CD4-positive, alpha-beta T cell treated with Interleukin-2 at 100 ng/mL for 4 hours (primary cell): Measurements from ENCODE around the gene FREM1.

Experiments used
- DNase-seq: peaks from one replicate; pipeline ENCODE4 v3.0.0-alpha.2; 2020; ENCODE audit warnings: low spot score

The FREM1 gene

DNA sequence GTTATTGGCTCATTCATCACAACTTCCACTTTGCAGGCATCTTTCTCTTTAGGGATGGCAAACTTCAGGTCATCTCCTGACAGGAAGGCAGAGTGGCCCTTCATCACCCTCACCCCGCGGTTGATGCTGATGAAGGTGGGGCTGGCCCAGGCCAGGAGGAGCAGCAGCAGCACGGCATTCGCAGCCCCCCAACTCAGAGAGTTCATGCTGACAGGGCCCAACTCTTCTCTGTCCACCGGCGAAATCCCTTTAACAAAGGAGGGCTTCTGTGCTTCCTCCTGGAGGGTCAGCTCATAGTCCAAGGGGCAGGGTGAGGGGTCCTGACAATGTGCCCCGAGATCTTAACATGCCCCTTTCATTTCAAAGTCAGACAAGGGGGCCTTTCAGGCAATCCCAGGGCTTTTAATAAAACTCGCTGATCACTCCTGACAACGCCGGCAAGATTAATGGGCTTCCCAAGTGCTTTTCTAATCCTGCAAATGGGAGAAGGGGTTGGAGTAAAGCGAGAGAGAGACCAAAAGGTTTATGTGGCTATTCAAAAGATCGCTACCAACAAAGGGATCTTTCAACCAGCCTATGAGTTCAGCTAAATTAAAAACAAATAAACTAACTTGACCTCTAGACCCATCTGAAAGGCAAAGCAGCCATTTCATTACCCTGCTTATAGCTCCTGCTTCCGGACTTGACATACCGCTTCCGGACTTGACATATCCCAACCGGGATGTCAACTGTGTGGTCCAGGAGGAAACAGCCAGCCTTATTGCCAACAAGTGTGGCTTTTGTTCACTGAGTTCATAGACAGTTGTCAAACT, 41.2 kb downstream of the FREM1 start:
- DNase-seq = no peak

DNA sequence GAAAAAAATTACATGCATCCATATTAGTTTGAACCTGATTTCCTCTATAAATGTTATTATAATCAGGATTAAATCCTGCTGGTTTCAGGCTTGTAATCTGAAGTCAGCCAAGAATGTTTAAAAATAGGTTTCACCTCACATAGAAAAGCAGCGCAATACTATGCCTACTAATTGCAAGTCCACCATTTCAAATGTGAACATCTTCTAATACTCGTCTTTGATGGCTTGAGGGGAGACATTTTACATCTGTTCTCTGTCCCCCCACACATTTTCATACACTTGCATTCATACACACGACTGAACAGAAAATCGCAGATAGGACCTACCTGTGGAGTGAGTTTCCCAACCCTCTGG, 41.8 kb downstream of the FREM1 start:
- no peak for DNase-seq

DNA sequence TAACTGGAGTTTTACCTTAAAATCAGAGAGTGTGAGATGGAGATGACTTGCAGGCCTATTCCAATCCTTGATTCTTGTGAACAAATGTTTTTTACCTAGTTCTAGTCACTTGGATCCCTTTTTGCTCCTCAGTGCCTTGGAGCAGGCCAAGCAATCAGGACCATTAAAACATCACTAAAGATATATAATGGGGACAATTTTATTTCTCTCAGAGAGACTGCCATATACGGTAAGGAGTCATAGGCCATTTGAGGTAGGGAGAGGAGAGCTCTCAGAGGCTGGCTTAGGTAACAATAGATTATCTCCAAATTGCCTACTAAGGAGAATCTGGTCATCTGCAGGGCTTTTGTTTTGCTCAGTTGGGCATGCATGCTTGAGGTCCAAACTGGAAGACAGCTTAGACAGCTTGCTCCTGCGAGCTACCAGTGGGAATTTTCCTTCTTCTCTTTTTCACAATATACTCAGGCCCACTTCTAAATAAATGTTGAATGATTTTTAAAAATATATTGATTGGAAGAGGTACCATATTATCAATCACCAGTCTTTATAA, 44.0 kb downstream of the FREM1 start:
- no peak for DNase-seq

DNA sequence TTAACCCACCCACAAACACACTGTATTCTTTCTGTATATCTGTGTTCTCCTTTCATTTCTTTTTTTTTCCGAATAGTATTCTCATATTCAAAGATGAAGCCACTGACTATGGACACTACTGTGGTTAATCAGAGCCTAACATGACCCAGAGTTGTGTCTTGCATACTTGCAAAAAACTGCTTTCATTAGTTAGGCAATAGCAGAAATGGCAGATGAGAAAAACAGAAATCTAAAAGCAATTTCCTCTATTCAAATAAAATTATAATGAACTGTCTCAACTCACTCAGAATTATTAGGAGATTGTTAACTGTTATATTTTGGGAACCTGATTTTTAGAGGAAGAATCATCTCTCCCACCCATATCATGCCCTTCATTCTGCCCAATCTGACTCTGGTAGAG, 45.9 kb downstream of the FREM1 start:
- DNase-seq = no peak

DNA sequence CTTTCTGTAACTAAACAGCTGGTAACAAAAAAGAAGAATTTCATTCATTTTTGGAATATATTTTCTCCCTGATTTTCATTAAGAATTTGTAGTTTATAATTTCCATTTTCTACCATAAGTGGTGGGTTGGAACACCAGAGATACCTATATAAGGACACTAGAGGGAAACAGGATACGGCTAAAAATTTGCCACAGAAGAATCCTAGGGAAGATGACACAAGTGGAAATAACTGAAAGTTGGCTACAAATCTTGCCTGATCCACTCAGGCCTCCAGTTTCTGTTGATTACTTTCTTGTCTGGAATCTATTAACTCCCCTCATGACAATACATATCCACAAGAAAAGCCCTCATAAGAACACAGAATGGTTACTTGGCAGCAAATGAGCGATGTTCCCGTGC, 46.8 kb downstream of the FREM1 start:
- DNase-seq = no peak

DNA sequence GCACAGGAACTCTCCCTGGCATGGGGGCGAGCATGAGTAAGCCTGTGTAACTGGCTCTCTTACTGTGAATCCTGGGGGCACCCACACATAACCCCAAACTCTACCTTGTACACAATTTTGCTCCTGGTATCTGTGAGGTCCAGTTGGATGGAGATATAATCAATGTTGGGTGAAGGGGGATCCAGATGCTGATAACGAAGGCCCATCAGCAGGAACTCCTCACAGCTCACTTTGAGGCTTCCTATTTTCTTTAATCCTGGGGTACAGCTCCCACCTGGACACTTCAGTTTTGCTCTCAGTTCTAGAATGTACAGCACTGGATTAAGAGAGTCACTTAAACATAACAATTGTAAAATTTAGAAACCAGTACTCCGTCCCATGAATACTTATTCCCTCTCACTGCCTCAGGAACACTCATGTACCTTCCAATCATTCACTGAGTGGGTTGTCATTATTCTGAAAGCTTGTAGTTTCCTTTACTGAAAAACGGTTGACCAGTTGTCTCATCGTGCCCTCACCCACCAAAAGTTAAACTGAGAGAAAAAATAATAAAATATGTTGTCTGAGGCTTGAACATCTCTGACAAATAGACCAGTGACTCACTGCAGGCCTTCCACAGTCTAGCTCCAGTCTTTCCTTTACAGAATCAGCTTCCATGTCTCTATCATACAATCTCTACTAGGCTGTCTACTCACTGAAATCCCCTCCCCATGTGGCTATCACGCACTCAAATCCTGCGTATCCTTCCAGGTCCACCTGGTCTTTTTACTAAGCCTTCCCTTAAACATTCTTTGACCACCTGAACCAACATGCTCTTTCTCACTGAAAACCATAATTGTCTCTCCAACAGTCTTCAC, 52.6 kb downstream of the FREM1 start:
- DNase-seq = no peak

DNA sequence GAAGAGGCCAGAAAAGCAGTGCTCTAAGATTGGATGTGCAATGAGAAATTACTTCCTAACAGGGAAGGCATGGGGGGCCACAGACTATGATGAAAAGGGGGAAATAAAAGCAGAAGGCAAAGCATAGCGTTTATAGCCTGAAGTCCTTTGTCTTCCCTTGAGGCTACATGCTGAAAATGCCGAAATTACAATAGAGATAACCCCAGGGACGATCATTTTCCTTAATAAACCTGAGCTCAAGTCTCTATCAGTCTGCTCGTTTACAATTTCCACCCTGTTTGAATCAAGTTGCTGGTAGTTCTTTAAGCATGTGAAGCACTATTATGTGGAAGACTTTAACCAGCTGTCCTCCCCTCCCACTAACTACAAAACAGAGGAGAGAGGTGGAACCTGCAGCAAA, 60.4 kb downstream of the FREM1 start:
- no peak for DNase-seq

DNA sequence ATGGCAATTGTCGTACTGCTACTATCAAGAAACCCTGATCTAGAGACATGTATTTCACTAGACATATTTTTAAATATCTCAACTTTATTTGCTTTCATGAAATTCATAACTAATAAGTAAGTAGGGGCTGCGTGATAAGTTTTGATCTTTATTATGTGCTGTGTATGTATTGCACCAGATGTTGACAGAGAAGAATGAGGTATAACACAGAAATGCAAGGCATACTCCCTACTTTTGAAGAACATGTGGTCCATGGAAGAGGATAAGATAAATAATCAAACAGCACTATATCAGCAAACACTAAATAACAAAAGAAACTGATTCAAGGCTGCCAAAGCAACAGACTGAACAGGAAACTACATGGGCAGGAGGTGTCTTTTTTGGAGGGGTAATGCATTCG, 60.9 kb downstream of the FREM1 start:
- no peak for DNase-seq

DNA sequence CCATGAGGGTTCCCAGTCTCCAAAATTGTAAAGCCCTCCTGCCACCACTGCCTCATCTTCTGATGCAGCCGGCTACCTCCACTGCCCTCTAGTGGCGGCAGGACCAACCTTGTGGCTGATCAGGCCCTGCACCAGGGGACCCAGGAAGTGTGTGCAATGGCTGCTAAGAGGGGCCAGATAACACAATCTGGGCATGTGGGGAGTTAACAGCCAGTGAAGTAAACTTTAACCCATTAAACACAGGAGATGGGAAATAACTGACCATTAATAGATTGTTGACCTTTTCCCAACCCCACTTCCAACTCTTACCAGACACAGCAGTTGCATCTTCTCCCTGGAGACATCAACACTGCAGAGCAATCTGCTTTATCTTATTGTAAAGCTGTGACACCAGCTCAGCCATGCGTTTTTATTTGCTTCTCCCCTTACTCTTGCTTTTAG, 63.3 kb downstream of the FREM1 start:
- DNase-seq = peak; percentile 23

DNA sequence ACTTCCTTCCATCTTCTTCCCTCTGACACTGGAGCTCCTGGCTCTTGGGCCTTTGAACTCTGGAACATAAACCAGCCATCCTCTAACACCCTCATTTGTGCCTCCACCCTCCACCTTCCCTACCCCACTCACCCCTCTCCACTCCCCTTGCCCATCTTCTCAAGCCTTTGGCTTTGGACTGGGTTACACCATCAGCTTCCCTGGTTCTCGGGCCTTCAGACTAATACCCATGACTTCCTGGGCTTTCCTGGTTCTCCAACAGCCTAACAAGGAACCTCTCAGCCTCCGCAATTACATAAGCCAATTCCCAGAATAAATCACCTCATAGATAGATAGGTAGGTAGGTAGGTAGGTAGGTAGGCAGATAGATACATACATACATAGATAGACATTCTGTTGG, 67.1 kb downstream of the FREM1 start:
- no peak for DNase-seq

DNA sequence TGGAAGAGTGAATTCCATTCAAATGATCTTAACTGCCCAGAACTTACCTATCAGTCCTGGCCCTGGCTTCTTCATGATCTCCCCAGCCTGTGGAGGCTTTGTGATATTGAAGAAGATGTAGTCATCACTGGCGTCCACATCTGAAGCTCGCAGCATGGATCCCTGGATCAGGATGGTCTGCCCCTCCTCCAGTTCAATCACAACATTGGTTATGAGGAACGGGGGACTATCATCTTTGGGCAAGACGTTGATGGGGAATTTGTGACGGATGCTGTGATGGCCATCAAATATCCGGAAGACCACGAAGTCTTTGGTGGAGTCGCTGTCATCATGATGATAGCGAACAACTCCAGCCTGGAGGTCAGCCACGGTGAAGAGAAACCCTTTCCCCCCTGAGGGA, 68.0 kb downstream of the FREM1 start:
- DNase-seq = no peak

DNA sequence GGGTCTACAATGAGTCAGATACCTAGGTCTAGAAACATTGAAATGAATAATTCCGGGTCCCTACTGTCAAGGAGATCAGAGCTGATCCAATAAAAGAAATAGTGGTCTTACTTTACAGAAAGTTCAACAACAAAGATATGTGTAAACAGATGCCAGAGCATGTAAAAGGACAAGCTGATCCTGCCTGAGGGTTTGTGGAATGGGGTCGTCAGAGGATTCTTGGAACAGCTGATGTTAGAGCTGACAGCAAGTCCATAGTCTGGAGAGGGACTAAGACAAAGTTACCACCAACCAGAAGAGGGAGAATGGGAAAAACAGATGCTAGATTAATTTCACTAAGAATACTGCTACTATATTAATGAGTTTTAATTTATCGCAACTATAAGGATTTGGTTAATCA, 71.5 kb downstream of the FREM1 start:
- no peak for DNase-seq

DNA sequence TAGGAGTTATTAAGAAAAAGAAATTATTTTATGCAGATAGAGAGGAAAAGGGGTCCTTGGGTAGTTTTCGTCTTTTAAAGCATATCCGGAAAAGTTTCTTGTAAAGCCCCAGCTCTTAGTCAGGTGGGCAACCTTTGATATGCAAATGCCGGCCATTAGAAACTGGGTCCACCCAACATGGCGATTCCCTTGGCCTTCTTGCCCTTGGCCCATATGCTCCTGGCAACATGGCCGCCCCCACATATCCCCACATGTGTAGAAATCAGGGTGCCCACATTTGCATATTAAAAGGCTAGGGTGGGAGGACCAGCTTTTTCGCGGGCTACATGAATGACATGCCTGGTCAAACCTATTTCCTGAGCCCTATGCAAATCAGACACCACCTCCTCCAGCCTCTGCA, 73.3 kb downstream of the FREM1 start:
- no peak for DNase-seq

DNA sequence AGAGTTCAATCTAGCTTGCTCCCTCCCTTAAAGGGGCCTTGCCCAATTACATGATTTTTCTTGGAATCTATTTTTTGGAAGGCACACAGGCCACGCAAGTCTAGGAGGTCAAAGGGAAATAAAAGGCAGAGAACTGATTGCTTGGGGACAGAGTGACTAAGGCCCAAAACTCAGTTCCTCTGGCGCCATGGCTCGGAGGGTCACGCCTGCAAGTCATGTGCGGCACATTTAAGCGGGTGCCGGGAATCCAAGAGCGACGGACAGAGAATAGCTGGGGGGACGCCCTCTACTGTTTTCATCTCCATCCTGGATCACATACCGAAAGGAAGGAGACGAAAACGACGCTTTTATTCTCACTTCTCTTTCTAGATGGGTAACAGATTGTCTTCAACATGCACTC, 78.6 kb downstream of the FREM1 start:
- DNase-seq = no peak

DNA sequence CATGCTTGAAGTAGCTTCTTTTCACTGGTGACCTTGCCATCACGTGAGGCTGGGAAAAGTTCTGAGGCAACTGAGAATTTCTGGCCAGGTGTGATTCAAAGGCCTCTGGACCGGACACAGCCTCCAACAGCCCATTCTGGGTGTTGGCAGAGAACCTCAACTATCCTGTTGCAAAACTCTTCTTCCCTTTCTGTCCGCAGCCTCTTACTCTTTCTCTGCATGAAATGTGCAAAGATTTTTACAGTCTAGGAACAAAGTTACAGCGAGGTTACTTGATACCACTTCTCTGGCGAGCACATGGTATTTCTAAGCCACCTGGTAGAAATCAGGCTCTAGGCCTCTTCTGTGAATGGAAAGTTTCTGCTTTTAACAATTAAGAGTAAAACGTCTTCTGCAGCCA, 79.2 kb downstream of the FREM1 start:
- DNase-seq = no peak

DNA sequence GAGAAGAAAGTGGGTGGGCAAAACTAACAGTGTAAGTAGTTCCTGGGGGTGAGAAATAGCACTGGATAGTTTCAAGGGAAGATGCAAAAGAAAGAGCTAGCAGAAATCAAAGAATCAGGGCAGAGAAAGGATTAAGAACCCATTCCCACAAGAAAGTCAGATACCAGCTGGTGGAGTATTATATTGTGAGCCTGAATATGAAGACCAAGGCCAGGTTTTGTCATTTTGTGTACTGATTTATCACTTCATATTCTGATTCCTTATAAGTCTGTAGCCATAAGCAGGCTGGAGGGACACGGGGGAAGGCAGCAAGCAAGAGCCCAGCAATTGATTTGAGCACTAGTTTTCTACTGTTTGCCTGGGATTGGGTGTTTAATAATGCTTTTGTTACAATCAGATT, 80.2 kb downstream of the FREM1 start:
- no peak for DNase-seq

DNA sequence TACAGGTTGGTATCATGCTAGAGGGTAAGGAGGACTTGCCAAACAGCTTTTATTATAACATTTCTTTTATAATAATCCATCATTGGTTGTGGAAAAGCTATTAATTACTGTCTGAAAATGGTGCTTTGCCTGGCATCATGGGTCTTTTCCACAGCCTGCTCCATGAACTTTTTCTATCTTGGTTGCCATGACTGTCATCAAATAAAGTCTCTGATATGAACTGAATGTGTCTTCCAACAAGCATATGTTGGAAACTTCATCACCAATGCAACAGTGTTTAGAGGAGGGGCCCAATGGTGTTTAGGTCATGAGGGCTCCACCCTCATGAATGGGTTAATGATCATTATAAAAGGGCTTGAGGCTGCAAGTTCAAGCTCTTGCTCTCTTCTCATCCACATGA, 81.0 kb downstream of the FREM1 start:
- no peak for DNase-seq

DNA sequence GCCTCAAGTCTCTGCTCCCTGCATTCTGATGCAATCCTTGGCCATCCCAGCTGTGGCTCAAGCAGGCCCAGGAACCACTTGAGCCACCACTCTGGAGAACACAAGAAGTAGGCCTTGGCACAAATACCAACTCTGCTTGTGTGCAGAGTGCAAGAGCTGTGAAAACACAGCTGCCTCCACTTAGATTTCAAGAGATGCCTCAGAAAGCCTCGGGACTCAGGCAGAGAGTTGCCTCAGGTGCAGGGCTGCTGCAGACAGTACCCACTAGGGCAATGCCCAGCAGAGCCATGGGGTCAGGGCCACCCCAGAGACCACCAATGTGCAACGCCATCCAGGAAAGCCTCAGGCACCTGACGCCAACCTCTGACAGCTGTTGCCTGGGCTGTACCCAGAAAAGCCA, 82.4 kb downstream of the FREM1 start:
- no peak for DNase-seq

DNA sequence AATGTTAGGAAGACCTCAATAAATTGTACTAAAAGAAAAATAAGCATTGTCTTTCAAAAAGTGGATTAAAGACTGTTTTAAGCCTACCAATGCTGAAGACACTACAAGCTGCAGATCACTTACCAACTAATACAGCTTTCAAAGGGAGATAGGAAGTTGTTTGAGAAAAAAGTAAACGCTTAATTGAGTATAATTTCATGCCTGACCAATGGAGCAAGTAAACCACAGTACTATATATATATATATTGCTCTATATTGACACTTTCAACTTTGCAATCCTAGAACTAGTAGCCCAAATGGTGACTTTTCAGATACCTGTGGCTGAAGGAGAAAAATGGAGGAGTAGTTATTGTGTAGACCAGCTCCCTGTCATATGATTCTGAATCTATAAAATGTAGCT, 85.7 kb downstream of the FREM1 start:
- no peak for DNase-seq

DNA sequence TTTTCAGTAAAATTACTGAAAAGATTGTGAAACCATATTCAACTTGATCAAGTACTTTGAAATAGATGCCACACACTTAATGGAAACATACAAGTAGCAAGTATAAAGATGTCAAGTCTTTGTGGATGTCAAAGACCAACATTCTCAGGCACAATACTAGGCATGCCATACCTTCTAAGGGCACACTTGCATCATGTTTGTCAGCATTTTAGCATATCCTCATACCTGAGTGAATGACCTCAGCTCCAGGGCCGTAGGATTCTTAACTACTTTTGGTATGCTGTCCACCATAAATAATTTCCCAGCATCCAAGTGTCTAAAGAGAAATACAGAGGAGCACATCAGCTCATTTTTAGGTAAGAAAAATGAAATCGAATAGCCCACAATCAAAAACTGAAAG, 86.4 kb downstream of the FREM1 start:
- DNase-seq = no peak

DNA sequence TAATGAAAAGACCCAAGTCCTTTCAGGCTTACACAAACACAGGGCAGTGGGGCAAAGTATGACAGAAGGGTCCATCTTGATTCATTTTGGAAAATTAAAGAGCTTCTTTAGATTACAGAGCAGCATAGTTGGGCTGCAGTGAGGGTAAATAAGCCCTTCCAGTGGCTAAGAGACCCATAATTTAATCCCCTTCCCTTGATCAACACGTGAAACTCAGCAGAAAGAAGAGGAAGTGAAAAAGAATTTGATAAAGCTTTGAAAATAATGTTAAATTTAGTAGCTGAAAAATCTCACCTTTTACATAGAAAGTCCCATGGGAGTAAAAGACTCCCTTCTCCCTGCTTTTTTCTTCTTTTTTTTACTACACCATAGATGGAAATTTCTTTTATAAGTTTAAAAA, 87.6 kb downstream of the FREM1 start:
- no peak for DNase-seq

DNA sequence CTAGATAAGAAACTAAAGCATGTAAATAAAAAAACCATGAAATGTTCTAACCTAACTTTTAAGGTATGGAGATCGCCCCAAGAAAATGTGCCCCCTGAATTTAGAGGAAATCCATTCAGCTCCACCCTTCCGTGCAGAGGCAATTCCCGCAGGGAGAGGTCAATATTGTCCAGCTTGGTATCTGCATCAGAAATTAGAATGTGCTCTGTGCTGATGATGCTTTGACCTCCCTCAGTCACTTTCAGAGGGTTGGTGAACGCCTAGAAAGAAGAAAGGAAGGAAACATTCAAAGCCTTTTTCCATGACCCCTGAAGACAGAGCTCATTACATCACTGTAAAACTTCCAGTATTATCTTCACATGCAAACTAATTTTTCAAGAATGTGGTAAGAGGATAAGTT, 91.0 kb downstream of the FREM1 start:
- DNase-seq = no peak

DNA sequence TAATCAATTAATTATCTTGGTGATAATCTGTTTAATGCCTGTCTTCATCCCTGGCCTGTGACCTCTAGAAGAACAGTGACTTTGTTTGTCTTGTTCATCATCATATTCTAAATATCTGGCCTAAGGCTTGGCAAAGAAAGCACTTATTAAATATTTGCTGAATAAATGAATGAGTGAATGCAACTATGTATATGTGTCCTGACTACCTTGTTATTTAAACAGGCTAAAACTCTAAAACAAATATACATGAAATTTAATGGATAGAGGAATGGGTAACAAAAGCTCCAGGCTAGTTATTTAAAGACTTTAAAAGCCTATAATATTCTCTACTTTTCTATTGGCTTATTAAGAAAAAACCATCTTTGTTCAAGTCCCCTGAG, 96.0 kb downstream of the FREM1 start:
- DNase-seq = no peak
